Measurements from ENCODE around the gene LARGE2. TPM values are rescaled to one million over a fixed set of nuclear protein-coding genes. Genes with fewer than 3 reads are reported as not detected.
A peak's percentile ranks its signal among the peaks of the same experiment; 100 is the strongest.

Gene LARGE2
- total RNA-seq, 1 donor from 2014 or later: 0.36 TPM

DNA sequence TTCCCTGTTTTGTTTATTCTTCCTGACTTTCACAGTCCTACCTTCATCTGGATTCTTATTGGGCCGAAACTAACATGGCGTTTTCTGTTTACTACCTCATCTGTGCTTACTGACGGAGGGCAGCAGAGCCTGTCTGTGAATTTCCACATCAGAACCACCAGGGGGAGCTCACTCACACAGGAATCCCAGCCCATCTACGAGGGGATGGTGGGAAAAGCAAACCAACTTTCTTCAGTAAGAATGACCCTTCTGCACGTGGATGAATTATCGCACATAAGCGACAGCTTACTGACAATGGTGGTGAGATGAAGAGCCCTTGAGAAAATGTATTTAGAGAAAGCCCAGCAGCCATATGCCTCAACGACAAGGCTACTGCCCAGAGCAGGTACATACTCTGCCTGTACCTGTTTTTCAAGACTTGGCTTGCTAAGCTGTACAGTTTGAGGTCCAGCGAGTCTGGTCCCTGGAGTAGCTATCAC is 42.5 kb downstream of the LARGE2 start:
- H3K27ac Mint-ChIP-seq (ENCODE audit: unreplicated experiment): no peak overlapping the region
- Histone ChIP-seq H3K4me1 (ENCODE audit: insufficient read depth, low read length) (no peaks in the 10 kb centered on the region), H3K27me3 (ENCODE audit: insufficient read depth, low read length) (no peaks in the 10 kb centered on the region), H3K9me3 (ENCODE audit: insufficient read depth, low read depth, low read length) (no peaks in the 10 kb centered on the region), H4K20me1 (ENCODE audit: insufficient read depth, low read length) (no peaks in the 10 kb centered on the region), H3K4me3 (ENCODE audit: insufficient read depth, low read depth, low read length) (no peak overlapping the region), H3K4me2 (ENCODE audit: low read length) (peak overlapping the region; percentile 34), H3K79me2 (ENCODE audit: insufficient read depth, low read length) (no peaks in the 10 kb centered on the region), H3K9ac (ENCODE audit: low read length) (peak overlapping the region; percentile 41), H3K36me3 (ENCODE audit: insufficient read depth, low read length) (peaks cover 17% of the 10 kb centered on the region), H3K27ac (ENCODE audit: low read depth, low read length) (peak overlapping the region; percentile 1), H2AFZ (ENCODE audit: low read depth, low read length) (no peak overlapping the region)
- no peak overlapping the region for H3K4me3 Mint-ChIP-seq (ENCODE audit: unreplicated experiment)
- H3K9me3 Mint-ChIP-seq (ENCODE audit: unreplicated experiment): no peaks in the 10 kb centered on the region
- peaks cover 16% of the 10 kb centered on the region for H3K36me3 Mint-ChIP-seq (ENCODE audit: low read depth, unreplicated experiment)
- H3K27me3 Mint-ChIP-seq (ENCODE audit: low read depth, unreplicated experiment): no peaks in the 10 kb centered on the region
- peak; percentile 79 for FAIRE-seq
- peak; percentile 95 for TF ChIP-seq CTCF (IDR thresholded peaks at IDR 0.05; ENCODE audit: insufficient read depth, low read depth, low read length)
- TF ChIP-seq EZH2 (IDR thresholded peaks at IDR 0.05; ENCODE audit: insufficient read depth, low read length): no peak
- H3K4me1 Mint-ChIP-seq (ENCODE audit: low read depth, unreplicated experiment): peaks cover 5% of the 10 kb centered on the region
- DNase-seq (ENCODE audit: low read depth): peak; percentile 49

DNA sequence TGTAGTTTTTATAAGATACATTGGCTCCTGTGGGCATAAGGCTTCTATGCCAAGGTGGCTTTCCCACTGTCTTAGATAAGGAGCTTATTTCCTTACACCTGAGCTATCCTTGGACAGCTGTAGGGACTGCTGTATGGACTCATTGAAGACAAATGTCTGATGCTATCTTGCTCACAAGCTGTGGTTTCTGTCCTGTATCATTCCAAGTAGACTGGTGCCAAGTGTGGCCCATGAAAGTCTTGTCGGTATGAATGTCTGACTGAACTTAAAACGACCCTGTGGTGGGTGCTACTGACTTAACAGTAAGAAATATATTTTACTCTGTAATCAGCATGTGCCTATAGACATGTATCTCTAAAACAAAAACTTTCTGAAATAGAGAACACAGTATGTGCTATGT is 45.0 kb downstream of the LARGE2 start:
- Histone ChIP-seq H3K4me2 (ENCODE audit: low read length) (no peak overlapping the region), H3K4me3 (ENCODE audit: insufficient read depth, low read depth, low read length) (no peak overlapping the region), H3K9ac (ENCODE audit: low read length) (no peak overlapping the region), H4K20me1 (ENCODE audit: insufficient read depth, low read length) (no peaks in the 10 kb centered on the region), H3K79me2 (ENCODE audit: insufficient read depth, low read length) (no peaks in the 10 kb centered on the region), H3K27ac (ENCODE audit: low read depth, low read length) (no peak overlapping the region), H2AFZ (ENCODE audit: low read depth, low read length) (no peak overlapping the region), H3K36me3 (ENCODE audit: insufficient read depth, low read length) (peaks cover 20% of the 10 kb centered on the region), H3K27me3 (ENCODE audit: insufficient read depth, low read length) (no peaks in the 10 kb centered on the region), H3K4me1 (ENCODE audit: insufficient read depth, low read length) (no peaks in the 10 kb centered on the region), H3K9me3 (ENCODE audit: insufficient read depth, low read depth, low read length) (no peaks in the 10 kb centered on the region)
- Mint-ChIP-seq H3K27ac (ENCODE audit: unreplicated experiment) (no peak overlapping the region), H3K4me1 (ENCODE audit: low read depth, unreplicated experiment) (peaks cover 12% of the 10 kb centered on the region), H3K9me3 (ENCODE audit: unreplicated experiment) (no peaks in the 10 kb centered on the region), H3K27me3 (ENCODE audit: low read depth, unreplicated experiment) (no peaks in the 10 kb centered on the region), H3K4me3 (ENCODE audit: unreplicated experiment) (no peak overlapping the region), H3K36me3 (ENCODE audit: low read depth, unreplicated experiment) (peaks cover 11% of the 10 kb centered on the region)
- no peak for TF ChIP-seq CTCF (IDR thresholded peaks at IDR 0.05; ENCODE audit: insufficient read depth, low read depth, low read length)
- no peak for TF ChIP-seq EZH2 (IDR thresholded peaks at IDR 0.05; ENCODE audit: insufficient read depth, low read length)
- FAIRE-seq: no peak
- peak; percentile 57 for DNase-seq (ENCODE audit: low read depth)

- no peaks in the 10 kb centered on the region for H3K9me3 Mint-ChIP-seq (ENCODE audit: unreplicated experiment)
- no peak for FAIRE-seq
- H3K36me3 Mint-ChIP-seq (ENCODE audit: low read depth, unreplicated experiment): peaks cover 11% of the 10 kb centered on the region
Measured at GRCh38 chr11:45968901-45969300, 46.4 kb downstream of the LARGE2 start.

More at GRCh38 chr11:45968901-45969300, 46.4 kb downstream of the LARGE2 start:
- Histone ChIP-seq H3K9me3 (ENCODE audit: insufficient read depth, low read depth, low read length) (no peaks in the 10 kb centered on the region), H3K4me3 (ENCODE audit: insufficient read depth, low read depth, low read length) (no peak overlapping the region), H3K4me1 (ENCODE audit: insufficient read depth, low read length) (no peaks in the 10 kb centered on the region), H4K20me1 (ENCODE audit: insufficient read depth, low read length) (no peaks in the 10 kb centered on the region), H2AFZ (ENCODE audit: low read depth, low read length) (no peak overlapping the region), H3K36me3 (ENCODE audit: insufficient read depth, low read length) (peaks cover 20% of the 10 kb centered on the region), H3K79me2 (ENCODE audit: insufficient read depth, low read length) (no peaks in the 10 kb centered on the region), H3K4me2 (ENCODE audit: low read length) (no peak overlapping the region), H3K27ac (ENCODE audit: low read depth, low read length) (no peak overlapping the region), H3K27me3 (ENCODE audit: insufficient read depth, low read length) (no peaks in the 10 kb centered on the region), H3K9ac (ENCODE audit: low read length) (no peak overlapping the region)
- H3K27me3 Mint-ChIP-seq (ENCODE audit: low read depth, unreplicated experiment): no peaks in the 10 kb centered on the region
- peaks cover 12% of the 10 kb centered on the region for H3K4me1 Mint-ChIP-seq (ENCODE audit: low read depth, unreplicated experiment)
- no peak for DNase-seq (ENCODE audit: low read depth)
- no peak for TF ChIP-seq EZH2 (IDR thresholded peaks at IDR 0.05; ENCODE audit: insufficient read depth, low read length)
- no peak for TF ChIP-seq CTCF (IDR thresholded peaks at IDR 0.05; ENCODE audit: insufficient read depth, low read depth, low read length)
- H3K4me3 Mint-ChIP-seq (ENCODE audit: unreplicated experiment): no peak overlapping the region
- H3K27ac Mint-ChIP-seq (ENCODE audit: unreplicated experiment): no peak overlapping the region

Data from astrocyte (in vitro differentiated cells and primary cell).